ENCODE measurements around the gene KIF6. TPM values are rescaled to one million over a fixed set of nuclear protein-coding genes. Genes with fewer than 3 reads are reported as not detected.

KIF6 gene
- total RNA-seq, 1 donor from 2014 or later = 1.0 TPM

GRCh38 chr6:39642270-39642669, 82.9 kb downstream of the KIF6 start:
- Histone ChIP-seq H3K4me1 (ENCODE audit: control insufficient read depth in 3 of 3, insufficient read depth in 3 of 3, low read length in 3 of 3) (no peaks in the 10 kb centered on the region), H3K27me3 (ENCODE audit: control insufficient read depth in 3 of 3, insufficient read depth in 3 of 3, low read length in 3 of 3) (no peaks in the 10 kb centered on the region), H3K4me3 (ENCODE audit: low read length in 3 of 3) (no peak overlapping the region), H3K27ac (ENCODE audit: low read depth, low read length) (no peak overlapping the region), H3K9me3 (ENCODE audit: control insufficient read depth in 3 of 3, low read length in 3 of 3) (no peaks in the 10 kb centered on the region), H3K36me3 (ENCODE audit: control insufficient read depth in 3 of 3, insufficient read depth in 3 of 3, low read length in 3 of 3) (no peaks in the 10 kb centered on the region), H3K9ac (ENCODE audit: low read depth in 1 of 3, low read length in 3 of 3) (no peak overlapping the region)

GRCh38 chr6:39638126-39638822, 86.9 kb downstream of the KIF6 start:
- Histone ChIP-seq H3K9ac (ENCODE audit: low read depth in 1 of 3, low read length in 3 of 3) (no peak overlapping the region), H3K4me1 (ENCODE audit: control insufficient read depth in 3 of 3, insufficient read depth in 3 of 3, low read length in 3 of 3) (no peaks in the 10 kb centered on the region), H3K27me3 (ENCODE audit: control insufficient read depth in 3 of 3, insufficient read depth in 3 of 3, low read length in 3 of 3) (no peaks in the 10 kb centered on the region), H3K36me3 (ENCODE audit: control insufficient read depth in 3 of 3, insufficient read depth in 3 of 3, low read length in 3 of 3) (no peaks in the 10 kb centered on the region), H3K9me3 (ENCODE audit: control insufficient read depth in 3 of 3, low read length in 3 of 3) (no peaks in the 10 kb centered on the region), H3K4me3 (ENCODE audit: low read length in 3 of 3) (no peak overlapping the region), H3K27ac (ENCODE audit: low read depth, low read length) (no peak overlapping the region)

GRCh38 chr6:39634646-39635341, 90.4 kb downstream of the KIF6 start:
- Histone ChIP-seq H3K9me3 (ENCODE audit: control insufficient read depth in 3 of 3, low read length in 3 of 3) (peaks cover 0 to 2% (median 0%) of the 10 kb centered on the region in 3 donors), H3K4me3 (ENCODE audit: low read length in 3 of 3) (no peak overlapping the region), H3K27ac (ENCODE audit: low read depth, low read length) (no peak overlapping the region), H3K27me3 (ENCODE audit: control insufficient read depth in 3 of 3, insufficient read depth in 3 of 3, low read length in 3 of 3) (no peaks in the 10 kb centered on the region), H3K36me3 (ENCODE audit: control insufficient read depth in 3 of 3, insufficient read depth in 3 of 3, low read length in 3 of 3) (no peaks in the 10 kb centered on the region), H3K4me1 (ENCODE audit: control insufficient read depth in 3 of 3, insufficient read depth in 3 of 3, low read length in 3 of 3) (no peaks in the 10 kb centered on the region), H3K9ac (ENCODE audit: low read depth in 1 of 3, low read length in 3 of 3) (no peak overlapping the region)

- H3K36me3 ChIP-seq (ENCODE audit: control insufficient read depth in 3 of 3, insufficient read depth in 3 of 3, low read length in 3 of 3) = no peaks in the 10 kb centered on the region
- no peak overlapping the region for H3K27ac ChIP-seq (ENCODE audit: low read depth, low read length)
- H3K4me1 ChIP-seq (ENCODE audit: control insufficient read depth in 3 of 3, insufficient read depth in 3 of 3, low read length in 3 of 3) = no peaks in the 10 kb centered on the region
- H3K4me3 ChIP-seq (ENCODE audit: low read length in 3 of 3) = no peak overlapping the region
- no peaks in the 10 kb centered on the region for H3K27me3 ChIP-seq (ENCODE audit: control insufficient read depth in 3 of 3, insufficient read depth in 3 of 3, low read length in 3 of 3)
- H3K9ac ChIP-seq (ENCODE audit: low read depth in 1 of 3, low read length in 3 of 3) = no peak overlapping the region
- peaks cover 0 to 3% (median 0%) of the 10 kb centered on the region in 3 donors for H3K9me3 ChIP-seq (ENCODE audit: control insufficient read depth in 3 of 3, low read length in 3 of 3)
Measured at GRCh38 chr6:39625209-39625608, 100.0 kb downstream of the KIF6 start.

DNA sequence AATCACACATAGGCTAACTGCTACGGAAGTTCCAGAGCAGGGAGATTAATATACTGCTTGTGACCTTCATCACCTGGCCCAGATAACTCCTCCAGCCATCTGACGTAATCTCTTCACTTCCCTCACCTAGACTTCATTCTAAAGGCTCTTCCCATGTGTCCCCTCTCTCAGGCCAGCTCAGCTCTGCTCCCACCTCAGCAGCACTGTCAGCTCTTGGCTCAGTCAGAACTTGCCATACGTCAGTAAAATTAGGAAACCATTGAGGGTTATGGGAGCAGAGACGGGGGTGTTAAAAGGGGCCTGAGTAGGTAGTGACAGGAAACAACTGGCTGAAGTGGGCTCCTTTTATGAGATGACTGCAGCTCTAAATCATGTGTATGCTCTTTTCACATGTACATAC, 101.5 kb downstream of the KIF6 start:
- H3K27ac ChIP-seq (ENCODE audit: low read depth, low read length) = no peak overlapping the region
- H3K4me1 ChIP-seq (ENCODE audit: control insufficient read depth in 3 of 3, insufficient read depth in 3 of 3, low read length in 3 of 3) = no peaks in the 10 kb centered on the region

DNA sequence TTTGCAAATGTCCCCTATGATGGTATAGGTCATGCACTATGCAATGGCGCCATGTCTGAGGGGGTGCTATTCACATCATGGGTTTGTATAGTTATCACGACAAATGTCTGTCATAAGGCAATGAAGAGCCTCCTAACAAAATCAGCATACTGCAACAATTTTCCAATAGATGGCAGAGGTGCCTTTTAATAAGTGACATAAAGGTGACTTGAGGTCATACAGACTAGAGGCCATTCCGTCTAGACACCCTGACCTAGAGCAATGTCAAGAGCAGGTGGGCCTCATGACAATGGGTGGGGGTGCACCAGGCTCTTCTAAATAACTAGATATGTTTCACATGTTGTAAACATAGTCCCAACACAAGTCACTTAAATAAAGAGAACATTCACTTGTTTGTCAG, 107.7 kb downstream of the KIF6 start:
- no peaks in the 10 kb centered on the region for H3K9me3 ChIP-seq (ENCODE audit: control insufficient read depth in 3 of 3, low read length in 3 of 3)
- no peak overlapping the region for H3K9ac ChIP-seq (ENCODE audit: low read depth in 1 of 3, low read length in 3 of 3)
- H3K27ac ChIP-seq (ENCODE audit: low read depth, low read length) = no peak overlapping the region
- no peaks in the 10 kb centered on the region for H3K27me3 ChIP-seq (ENCODE audit: control insufficient read depth in 3 of 3, insufficient read depth in 3 of 3, low read length in 3 of 3)
- no peaks in the 10 kb centered on the region for H3K36me3 ChIP-seq (ENCODE audit: control insufficient read depth in 3 of 3, insufficient read depth in 3 of 3, low read length in 3 of 3)
- H3K4me1 ChIP-seq (ENCODE audit: control insufficient read depth in 3 of 3, insufficient read depth in 3 of 3, low read length in 3 of 3) = no peaks in the 10 kb centered on the region
- H3K4me3 ChIP-seq (ENCODE audit: low read length in 3 of 3) = no peak overlapping the region

More for the DNA sequence above, 101.5 kb downstream of the KIF6 start:
- no peaks in the 10 kb centered on the region for H3K9me3 ChIP-seq (ENCODE audit: control insufficient read depth in 3 of 3, low read length in 3 of 3)
- H3K36me3 ChIP-seq (ENCODE audit: control insufficient read depth in 3 of 3, insufficient read depth in 3 of 3, low read length in 3 of 3) = no peaks in the 10 kb centered on the region
- H3K27me3 ChIP-seq (ENCODE audit: control insufficient read depth in 3 of 3, insufficient read depth in 3 of 3, low read length in 3 of 3) = no peaks in the 10 kb centered on the region
- H3K4me3 ChIP-seq (ENCODE audit: low read length in 3 of 3) = no peak overlapping the region
- no peak overlapping the region for H3K9ac ChIP-seq (ENCODE audit: low read depth in 1 of 3, low read length in 3 of 3)

GRCh38 chr6:39617026-39617425, 108.2 kb downstream of the KIF6 start:
- Histone ChIP-seq H3K9me3 (ENCODE audit: control insufficient read depth in 3 of 3, low read length in 3 of 3) (no peaks in the 10 kb centered on the region), H3K9ac (ENCODE audit: low read depth in 1 of 3, low read length in 3 of 3) (no peak overlapping the region), H3K4me1 (ENCODE audit: control insufficient read depth in 3 of 3, insufficient read depth in 3 of 3, low read length in 3 of 3) (no peaks in the 10 kb centered on the region), H3K4me3 (ENCODE audit: low read length in 3 of 3) (no peak overlapping the region), H3K36me3 (ENCODE audit: control insufficient read depth in 3 of 3, insufficient read depth in 3 of 3, low read length in 3 of 3) (no peaks in the 10 kb centered on the region), H3K27ac (ENCODE audit: low read depth, low read length) (no peak overlapping the region), H3K27me3 (ENCODE audit: control insufficient read depth in 3 of 3, insufficient read depth in 3 of 3, low read length in 3 of 3) (no peaks in the 10 kb centered on the region)

DNA sequence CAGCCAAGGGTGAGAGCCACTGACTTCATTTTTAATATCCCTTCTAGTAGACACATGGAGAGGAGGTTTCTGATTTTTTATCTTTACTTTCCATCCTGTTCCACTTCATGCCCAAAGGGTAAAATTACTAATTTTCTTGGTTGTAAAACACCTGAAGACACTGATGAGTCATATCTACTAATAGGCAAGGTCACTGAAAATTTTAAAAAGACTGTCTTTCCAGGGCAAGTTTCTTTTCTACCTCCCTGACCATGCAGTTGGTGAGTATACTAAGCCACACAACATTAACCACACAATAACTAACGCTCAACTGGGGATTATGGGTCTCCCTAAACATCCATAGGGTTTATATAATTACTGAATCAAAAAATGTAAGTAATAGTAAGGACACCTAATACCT, 109.6 kb downstream of the KIF6 start:
- Histone ChIP-seq H3K27me3 (ENCODE audit: control insufficient read depth in 3 of 3, insufficient read depth in 3 of 3, low read length in 3 of 3) (no peaks in the 10 kb centered on the region), H3K4me1 (ENCODE audit: control insufficient read depth in 3 of 3, insufficient read depth in 3 of 3, low read length in 3 of 3) (no peaks in the 10 kb centered on the region), H3K9ac (ENCODE audit: low read depth in 1 of 3, low read length in 3 of 3) (no peak overlapping the region), H3K27ac (ENCODE audit: low read depth, low read length) (no peak overlapping the region), H3K4me3 (ENCODE audit: low read length in 3 of 3) (no peak overlapping the region), H3K36me3 (ENCODE audit: control insufficient read depth in 3 of 3, insufficient read depth in 3 of 3, low read length in 3 of 3) (no peaks in the 10 kb centered on the region), H3K9me3 (ENCODE audit: control insufficient read depth in 3 of 3, low read length in 3 of 3) (no peaks in the 10 kb centered on the region)

- H3K4me3 ChIP-seq (ENCODE audit: low read length in 3 of 3) = no peak overlapping the region
- peaks cover 0 to 3% (median 0%) of the 10 kb centered on the region in 3 donors for H3K4me1 ChIP-seq (ENCODE audit: control insufficient read depth in 3 of 3, insufficient read depth in 3 of 3, low read length in 3 of 3)
- H3K9ac ChIP-seq (ENCODE audit: low read depth in 1 of 3, low read length in 3 of 3) = no peak overlapping the region
- H3K36me3 ChIP-seq (ENCODE audit: control insufficient read depth in 3 of 3, insufficient read depth in 3 of 3, low read length in 3 of 3) = no peaks in the 10 kb centered on the region
- no peaks in the 10 kb centered on the region for H3K9me3 ChIP-seq (ENCODE audit: control insufficient read depth in 3 of 3, low read length in 3 of 3)
- H3K27ac ChIP-seq (ENCODE audit: low read depth, low read length) = no peak overlapping the region
- no peaks in the 10 kb centered on the region for H3K27me3 ChIP-seq (ENCODE audit: control insufficient read depth in 3 of 3, insufficient read depth in 3 of 3, low read length in 3 of 3)
Measured at GRCh38 chr6:39614393-39614950, 110.7 kb downstream of the KIF6 start.

DNA sequence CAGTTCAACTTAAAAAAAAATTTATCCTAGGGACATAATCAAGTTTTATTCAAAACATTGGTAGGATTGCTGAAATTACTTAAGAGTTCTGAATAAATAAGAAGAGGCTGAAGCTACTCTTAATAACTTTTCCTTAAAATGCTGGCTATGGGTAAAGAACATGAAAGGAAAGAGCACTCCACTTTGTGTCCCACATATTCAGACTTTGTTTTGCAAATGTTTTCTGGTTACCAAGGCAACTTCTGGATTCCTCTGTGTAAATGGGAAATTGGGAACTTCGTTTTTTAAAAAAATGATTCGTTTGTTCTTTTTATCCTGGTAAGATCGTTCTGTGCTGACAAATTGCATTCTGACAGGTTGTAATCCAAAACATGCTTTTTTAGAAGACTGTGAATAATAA, 115.0 kb downstream of the KIF6 start:
- H3K4me3 ChIP-seq (ENCODE audit: low read length in 3 of 3) = no peak overlapping the region
- H3K27me3 ChIP-seq (ENCODE audit: control insufficient read depth in 3 of 3, insufficient read depth in 3 of 3, low read length in 3 of 3) = no peaks in the 10 kb centered on the region
- no peak overlapping the region for H3K9ac ChIP-seq (ENCODE audit: low read depth in 1 of 3, low read length in 3 of 3)
- H3K9me3 ChIP-seq (ENCODE audit: control insufficient read depth in 3 of 3, low read length in 3 of 3) = no peaks in the 10 kb centered on the region
- no peaks in the 10 kb centered on the region for H3K36me3 ChIP-seq (ENCODE audit: control insufficient read depth in 3 of 3, insufficient read depth in 3 of 3, low read length in 3 of 3)
- peaks cover 0 to 3% (median 0%) of the 10 kb centered on the region in 3 donors for H3K4me1 ChIP-seq (ENCODE audit: control insufficient read depth in 3 of 3, insufficient read depth in 3 of 3, low read length in 3 of 3)
- H3K27ac ChIP-seq (ENCODE audit: low read depth, low read length) = no peak overlapping the region

Data from skeletal muscle tissue (tissue), 4 donors.